CD14-positive monocyte (primary cell): ENCODE measurements around the gene SPINT1. TPM values are rescaled to one million over a fixed set of nuclear protein-coding genes. Genes with fewer than 3 reads are reported as not detected.

ENCODE experiments used
- DNase-seq, 3 donors: peaks; one replicate each; pipeline ENCODE4 v3.0.0-alpha.2; 2011 to 2022
- H2AFZ ChIP-seq: 2 replicates; pipeline ENCODE4 v1.6.0; 2012; ENCODE audit warnings: mild to moderate bottlenecking, low read depth, low read length, inconsistent platforms; ENCODE audit not compliant: insufficient read depth, poor library complexity, severe bottlenecking
- H3K27ac ChIP-seq, 2 donors: 1 replicate in 1 of 2; 2 replicates in 1 of 2; pipeline ENCODE4 v1.5.1; 2012 to 2013; ENCODE audit warnings: low read length in 2 of 2, control low read depth in 1 of 2, inconsistent platforms in 1 of 2, low read depth in 1 of 2, mild to moderate bottlenecking in 1 of 2
- H3K27me3 ChIP-seq, 2 donors: one replicate each; pipeline versions ENCODE4 v1.6.0 to v1.6.1; 2011 to 2013; ENCODE audit warnings: low read length in 2 of 2; ENCODE audit not compliant: control insufficient read depth in 2 of 2, insufficient read depth in 2 of 2
- H3K36me3 ChIP-seq, 2 donors: replicated peaks in 1 of 2; 1 replicate in 1 of 2; 2 replicates in 1 of 2; pipeline versions ENCODE4 v1.5.1 to v1.6.1; 2012 to 2013; ENCODE audit warnings: low read length in 2 of 2, control low read depth in 1 of 2, inconsistent platforms in 1 of 2, mild to moderate bottlenecking in 1 of 2; ENCODE audit not compliant: insufficient read depth in 2 of 2, control insufficient read depth in 1 of 2
- H3K4me1 ChIP-seq, 2 donors: 1 replicate in 1 of 2; 2 replicates in 1 of 2; pipeline versions ENCODE4 v1.5.1 to v1.6.1; 2012 to 2013; ENCODE audit warnings: low read length in 2 of 2, control low read depth in 1 of 2, inconsistent platforms in 1 of 2, mild to moderate bottlenecking in 1 of 2, moderate library complexity in 1 of 2; ENCODE audit not compliant: insufficient read depth in 2 of 2, control insufficient read depth in 1 of 2
- H3K4me2 ChIP-seq: replicated peaks from 2 replicates; pipeline ENCODE3; 2012; ENCODE audit warnings: low read length, moderate library complexity, mild to moderate bottlenecking; ENCODE audit not compliant: poor library complexity, severe bottlenecking; ENCODE audit errors: extremely low read depth
- H3K4me3 ChIP-seq, 3 experiments: fragments of 200-600 bp in 1 of 3; sonication (generic) in 1 of 3; replicated peaks in 1 of 3; 1 replicate in 2 of 3; 2 replicates in 1 of 3; pipeline ENCODE4 v1.5.1; 2011 to 2013; ENCODE audit warnings: low read length in 3 of 3, mild to moderate bottlenecking in 3 of 3, control low read depth in 2 of 3, low read depth in 2 of 3, inconsistent platforms in 1 of 3, moderate library complexity in 1 of 3
- H3K79me2 ChIP-seq: 2 replicates; pipeline ENCODE4 v1.6.0; 2012; ENCODE audit warnings: mild to moderate bottlenecking, control low read depth, inconsistent platforms, low read length, moderate library complexity; ENCODE audit not compliant: insufficient read depth
- H3K9ac ChIP-seq: 2 replicates; pipeline ENCODE4 v1.6.0; 2017; ENCODE audit warnings: low read length, mild to moderate bottlenecking; ENCODE audit not compliant: insufficient read depth, poor library complexity, severe bottlenecking
- H3K9me3 ChIP-seq, 2 donors: replicated peaks in 1 of 2; 1 replicate in 1 of 2; 2 replicates in 1 of 2; pipeline versions ENCODE4 v1.5.1 to v1.6.1; 2012 to 2013; ENCODE audit warnings: low read length in 2 of 2, control low read depth in 1 of 2; ENCODE audit not compliant: control insufficient read depth in 1 of 2, insufficient read depth in 1 of 2
- H4K20me1 ChIP-seq: 2 replicates; pipeline ENCODE4 v1.6.0; 2012; ENCODE audit warnings: mild to moderate bottlenecking, low read length, control low read depth, moderate library complexity; ENCODE audit not compliant: insufficient read depth
- H3K27ac Mint-ChIP-seq, 7 donors: one replicate each; pipeline ENCODE4 v1.8.0; 2020; ENCODE audit warnings: mild to moderate bottlenecking in 7 of 7, mixed read lengths in 7 of 7, moderate library complexity in 6 of 7, inconsistent platforms in 2 of 7
- H3K27me3 Mint-ChIP-seq, 3 donors: one replicate each; pipeline ENCODE4 v1.8.0; 2021 to 2022; ENCODE audit warnings: low read depth in 3 of 3, mild to moderate bottlenecking in 3 of 3, mixed read lengths in 3 of 3, moderate library complexity in 3 of 3, inconsistent platforms in 1 of 3
- H3K36me3 Mint-ChIP-seq, 2 donors: one replicate each; pipeline ENCODE4 v1.8.0; 2020; ENCODE audit warnings: mixed read lengths in 2 of 2, inconsistent platforms in 1 of 2, mild to moderate bottlenecking in 1 of 2
- H3K4me1 Mint-ChIP-seq: one replicate; pipeline ENCODE4 v1.8.0; 2020; ENCODE audit warnings: mild to moderate bottlenecking, mixed read lengths
- H3K4me3 Mint-ChIP-seq, 2 donors: one replicate each; pipeline ENCODE4 v1.8.0; 2020; ENCODE audit warnings: mild to moderate bottlenecking in 2 of 2, mixed read lengths in 2 of 2, moderate library complexity in 1 of 2
- H3K9me3 Mint-ChIP-seq, 7 donors: one replicate each; pipeline ENCODE4 v1.8.0; 2020 to 2022; ENCODE audit warnings: mixed read lengths in 7 of 7, mild to moderate bottlenecking in 6 of 7, moderate library complexity in 6 of 7, inconsistent platforms in 2 of 7
- CTCF ChIP-seq: fragments of 200-600 bp; IDR thresholded peaks from one replicate; pipeline ENCODE4 v1.8.0; 2022; ENCODE audit warnings: antibody characterized with exemption, mild to moderate bottlenecking
- WGBS: methylation state at CpG from one replicate; pipeline ENCODE4 v1.1.5; 2013; ENCODE audit warnings: missing lambda C conversion rate; ENCODE audit not compliant: insufficient coverage; 5-methylcytosine and 5-hydroxymethylcytosine counted together
- intact Hi-C, 2 donors: fragments of 100-400 bp; cut with micrococcal nuclease; formaldehyde crosslinking; loops; one replicate each; pipeline versions ENCODE4 v1.15.0 to v1.15.1; 2023
- polyA plus RNA-seq, 3 donors: library from polyadenylated mRNA; depleted of rRNA in 1 of 3; unstranded in 2 of 3; stranded (reverse) in 1 of 3; fragments of 300-500 nt in 2 of 3; fragments of >200 nt in 1 of 3; fragmentation: Illumina TruSeq in 2 of 3; gene quantifications; 1 replicate in 2 of 3; 2 replicates in 1 of 3; pipeline ENCODE4 v1.2.3, GENCODE V29; 2012 to 2021

Gene SPINT1
- polyA plus RNA-seq, 3 donors = 17.1 to 46.5 (median 21.5) TPM

- H3K4me1 Mint-ChIP-seq = peaks cover 40% of the 10 kb centered on the region
- H3K9me3 ChIP-seq = peaks cover 0 to 2% of the 10 kb centered on the region in 2 donors
- intact Hi-C loops = no loop called here
- H3K9me3 Mint-ChIP-seq = peaks cover 0 to 6% (median 2%) of the 10 kb centered on the region in 7 donors
- peaks cover 40 to 51% of the 10 kb centered on the region in 2 donors for H3K4me1 ChIP-seq
- TF ChIP-seq CTCF = no peak
- peaks cover 12 to 28% (median 18%) of the 10 kb centered on the region in 3 donors for H3K27me3 Mint-ChIP-seq
- H3K4me2 ChIP-seq = peak overlapping the region; percentile 99
- H3K9ac ChIP-seq = peak overlapping the region; percentile 48
- peak overlapping the region; percentile 83 to 96 (median 94) for H3K27ac Mint-ChIP-seq
- H3K36me3 Mint-ChIP-seq = peaks cover 26 to 31% of the 10 kb centered on the region in 2 donors
- H3K4me3 Mint-ChIP-seq = peak overlapping the region; percentile 70 to 99
- H3K4me3 ChIP-seq = peak overlapping the region in 2 of 3 experiments; percentile 23 to 94
- DNase-seq = peak; percentile 86 to 91 (median 86)
- WGBS = 42% methylated on average over 2 of the region's 7 CpGs
- H4K20me1 ChIP-seq = peaks cover 8% of the 10 kb centered on the region
- H3K36me3 ChIP-seq = peaks cover 7 to 11% of the 10 kb centered on the region in 2 donors
- peak overlapping the region; percentile 77 to 83 for H3K27ac ChIP-seq
- H2AFZ ChIP-seq = peak overlapping the region; percentile 69
- H3K79me2 ChIP-seq = peaks cover 8% of the 10 kb centered on the region
- peaks cover 6 to 10% of the 10 kb centered on the region in 2 donors for H3K27me3 ChIP-seq
Observed at GRCh38 chr15:40847223-40847961, 3.5 kb downstream of the SPINT1 start.

GRCh38 chr15:40850576-40851112, 6.8 kb downstream of the SPINT1 start:
- peaks cover 27% of the 10 kb centered on the region for H3K4me1 Mint-ChIP-seq
- peak overlapping the region in 2 of 7 donors; percentile 17 to 57 for H3K27ac Mint-ChIP-seq
- Histone ChIP-seq H3K9ac (no peak overlapping the region), H3K79me2 (peaks cover 8% of the 10 kb centered on the region), H2AFZ (no peak overlapping the region), H3K9me3 (no peaks in the 10 kb centered on the region), H3K27me3 (no peaks in the 10 kb centered on the region), H3K4me2 (no peak overlapping the region), H4K20me1 (peaks cover 15% of the 10 kb centered on the region), H3K4me1 (peaks cover 27 to 29% of the 10 kb centered on the region in 2 donors), H3K4me3 (no peak overlapping the region), H3K27ac (no peak overlapping the region), H3K36me3 (peaks cover 35 to 43% of the 10 kb centered on the region in 2 donors)
- TF ChIP-seq CTCF = no peak
- peaks cover 2 to 5% (median 3%) of the 10 kb centered on the region in 3 donors for H3K27me3 Mint-ChIP-seq
- intact Hi-C loops = no loop called here
- peaks cover 44 to 58% of the 10 kb centered on the region in 2 donors for H3K36me3 Mint-ChIP-seq
- 100% methylated on average over 4 of the region's 8 CpGs for WGBS
- H3K4me3 Mint-ChIP-seq = no peak overlapping the region
- no peaks in the 10 kb centered on the region for H3K9me3 Mint-ChIP-seq
- no peak for DNase-seq
